K562 (cell line): ENCODE measurements around the gene SMG6. TPM values are rescaled to one million over a fixed set of nuclear protein-coding genes. Genes with fewer than 3 reads are reported as not detected.

Source experiments
- ARNT ChIP-seq, 2 experiments: fragments of 450-650 bp; IDR thresholded peaks; 2 replicates each; pipeline ENCODE4 v1.6.1; 2016; ENCODE audit warnings: mild to moderate bottlenecking in 1 of 2
- BRD4 ChIP-seq: fragments of 200-600 bp; sonication (generic); IDR thresholded peaks from 2 replicates; pipeline ENCODE4 v1.6.1; 2017; ENCODE audit warnings: inconsistent platforms
- ELF4 ChIP-seq: fragments of 450-650 bp; formaldehyde crosslinking; IDR thresholded peaks from 2 replicates; pipeline ENCODE4 v1.4.0; 2022; ENCODE audit warnings: missing genetic modification characterization
- ETS2 ChIP-seq: IDR thresholded peaks from 2 replicates; pipeline ENCODE4 v1.6.1; 2016; ENCODE audit warnings: borderline replicate concordance, missing genetic modification characterization, mild to moderate bottlenecking, moderate library complexity, missing compliant biosample characterization; ENCODE audit not compliant: poor library complexity, severe bottlenecking
- EZH2 ChIP-seq: IDR thresholded peaks from 2 replicates; pipeline ENCODE4 v1.6.1; 2012; ENCODE audit warnings: low read depth, mild to moderate bottlenecking, inconsistent platforms, low read length, borderline replicate concordance
- FOXM1 ChIP-seq, 2 experiments: fragments of 450-650 bp in 1 of 2; sonication (generic) in 1 of 2; formaldehyde crosslinking in 1 of 2; IDR thresholded peaks; 2 replicates each; pipeline versions ENCODE4 v1.6.1 to v1.9.0; 2017 to 2022; ENCODE audit warnings: low read depth in 2 of 2, mild to moderate bottlenecking in 2 of 2, missing genetic modification reagents in 1 of 2, moderate library complexity in 1 of 2
- GTF2E2 ChIP-seq: fragments of 200-800 bp; sonication (Bioruptor generic); IDR thresholded peaks from 2 replicates; pipeline ENCODE4 v1.6.1; 2016; ENCODE audit warnings: missing genetic modification characterization, missing compliant biosample characterization
- HINFP ChIP-seq: fragments of 450-650 bp; conservative IDR thresholded peaks from 2 replicates; pipeline ENCODE4 v1.6.1; 2016; ENCODE audit warnings: missing genetic modification characterization, low read depth, mild to moderate bottlenecking, control low read depth, missing compliant biosample characterization
- NEUROD1 ChIP-seq: fragments of 150-350 bp; IDR thresholded peaks from 2 replicates; pipeline ENCODE4 v1.6.1; 2014; ENCODE audit warnings: borderline replicate concordance, low read length, low read depth; ENCODE audit not compliant: partially characterized antibody
- NKRF ChIP-seq: fragments of 450-650 bp; IDR thresholded peaks from 2 replicates; pipeline ENCODE4 v1.6.1; 2016; ENCODE audit warnings: borderline replicate concordance
- OTX1 ChIP-seq: fragments of 450-650 bp; formaldehyde crosslinking; IDR thresholded peaks from 2 replicates; pipeline ENCODE4 v1.4.0; 2022; ENCODE audit warnings: mild to moderate bottlenecking
- PHF20 ChIP-seq: fragments of 450-650 bp; IDR thresholded peaks from 2 replicates; pipeline ENCODE4 v1.6.1; 2018; ENCODE audit not compliant: partially characterized antibody
- ZNF197 ChIP-seq: fragments of 200-800 bp; sonication (Bioruptor generic); IDR thresholded peaks from 2 replicates; pipeline ENCODE4 v1.6.1; 2016; ENCODE audit warnings: low read depth, missing genetic modification characterization, missing compliant biosample characterization
- ZNF408 ChIP-seq: fragments of 250-450 bp; sonication (Bioruptor Pico); IDR thresholded peaks from 2 replicates; pipeline ENCODE4 v1.4.0; 2020; ENCODE audit warnings: low read depth, mild to moderate bottlenecking, moderate library complexity
- ZNF551 ChIP-seq: fragments of 250-450 bp; sonication (Bioruptor Pico); IDR thresholded peaks from 2 replicates; pipeline ENCODE4 v1.5.0; 2021; ENCODE audit warnings: mild to moderate bottlenecking, moderate library complexity
- ZNF644 ChIP-seq: fragments of 200-800 bp; sonication (Bioruptor generic); IDR thresholded peaks from 2 replicates; pipeline ENCODE4 v1.6.1; 2016; ENCODE audit warnings: low read depth, missing genetic modification characterization, missing compliant biosample characterization
- polyA plus RNA-seq, 8 experiments: library from polyadenylated mRNA; depleted of rRNA in 4 of 8; stranded (reverse) in 5 of 8; unstranded in 3 of 8; fragments of >200 nt; fragmentation: Nextera tagmentation in 2 of 8; fragmentation: Illumina TruSeq in 1 of 8; extraction: Ambion mirVana in 2 of 8; extraction: Trizol in 1 of 8; gene quantifications; 2 replicates each; pipeline versions ENCODE4 v1.2.1 to v1.2.3, GENCODE V29; 2011 to 2014; ENCODE audit warnings: inconsistent platforms in 1 of 8, missing spikeins in 1 of 8
- total RNA-seq, 7 experiments: library from RNA; depleted of rRNA in 6 of 7; stranded (reverse); fragments of >200 nt in 6 of 7; fragmentation: Illumina TruSeq in 2 of 7; extraction: Trizol in 2 of 7; gene quantifications; 2 replicates each; pipeline versions ENCODE4 v1.2.1 to v1.2.3, GENCODE V29; 2011 to 2021; ENCODE audit warnings: low replicate concordance in 1 of 7
- TF ChIP-seq, protein P1 (sequence below): fragments of 450-650 bp; IDR thresholded peaks from 2 replicates; pipeline ENCODE4 v1.6.1; 2014; ENCODE audit warnings: low read depth, mild to moderate bottlenecking, moderate library complexity, borderline replicate concordance
- TF ChIP-seq, protein P2 (sequence below): sonication (generic); formaldehyde crosslinking; IDR thresholded peaks from 2 replicates; pipeline ENCODE4 v1.8.0; 2022; ENCODE audit warnings: mild to moderate bottlenecking, missing genetic modification reagents
- TF ChIP-seq, protein P3 (sequence below): fragments of 250-450 bp; sonication (Bioruptor Pico); IDR thresholded peaks from 2 replicates; pipeline ENCODE4 v1.8.0; 2021; ENCODE audit warnings: mild to moderate bottlenecking, moderate library complexity

The SMG6 gene
- total and polyA plus RNA-seq, 9 of the 15 experiments (the other 6 are each of a cell fraction or from before 2014, with no cell fraction given), result 0.44 to 13.9 (median 6.0) TPM

DNA sequence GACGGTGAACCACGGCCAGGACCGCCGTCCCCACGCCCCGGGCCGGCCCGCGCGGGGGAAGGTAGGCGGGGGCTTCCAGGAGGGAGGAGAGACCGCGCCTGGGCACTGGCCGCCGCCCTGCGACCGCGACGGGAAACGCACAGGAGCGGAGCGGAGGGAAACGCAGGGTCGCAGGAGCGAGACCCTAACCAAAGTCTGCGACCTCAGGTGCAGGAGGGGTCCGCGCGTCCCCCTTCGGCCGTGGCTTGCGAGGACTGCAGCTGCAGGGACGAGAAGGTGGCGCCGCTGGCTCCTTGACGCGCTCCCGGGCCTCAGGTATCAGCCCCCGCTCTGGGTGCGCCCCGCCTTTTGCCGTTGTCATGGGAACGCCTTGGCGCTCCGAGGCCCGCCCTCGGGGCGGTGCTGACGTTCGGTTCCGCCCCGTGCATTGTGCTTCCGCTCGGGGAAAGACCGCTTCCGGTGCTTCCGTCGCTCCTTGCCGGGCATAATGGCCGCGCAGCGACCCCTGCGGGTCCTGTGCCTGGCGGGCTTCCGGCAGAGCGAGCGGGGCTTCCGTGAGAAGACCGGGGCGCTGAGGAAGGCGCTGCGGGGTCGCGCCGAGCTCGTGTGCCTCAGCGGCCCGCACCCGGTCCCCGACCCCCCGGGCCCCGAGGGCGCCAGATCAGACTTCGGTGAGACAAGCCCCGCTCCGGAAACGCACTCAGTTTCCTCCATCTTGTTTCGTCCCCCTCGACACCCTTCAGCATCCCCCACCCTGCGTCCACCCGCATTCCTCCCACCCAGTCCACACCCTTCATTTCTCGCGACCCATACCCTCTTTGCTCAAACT is 261.8 kb downstream of the SMG6 start, which contains the start of gene OVCA2 (continued):
- TF ChIP-seq HINFP (tag) (no peak), NEUROD1 (peak; percentile 67), ELF4 (peak; percentile 16; the same call in 1 of the 2 replicates), ZNF644 (tag) (no peak), EZH2 (no peak), ZNF408 (CRISPR knock-in tag) (no peak), ZNF197 (CRISPR knock-in tag) (0 out of 2 replicates have a peak, but pooled peaks have one; percentile 56), ETS2 (tag) (no peak), GTF2E2 (tag) (peak; percentile 74; the same call in 1 of the 2 replicates), NKRF (no peak), ARNT (IDR thresholded peaks at IDR 0.05) (no peak), BRD4 (no peak), FOXM1 (IDR thresholded peaks at IDR 0.05; ENCODE audit: low read depth) (no peak), FOXM1 (CRISPR knock-in tag; IDR thresholded peaks at IDR 0.05; ENCODE audit: low read depth) (no peak), OTX1 (CRISPR knock-in tag) (no peak), PHF20 (peak; percentile 51), ZNF551 (CRISPR knock-in tag) (no peak)
- TF ChIP-seq, protein P1, sequence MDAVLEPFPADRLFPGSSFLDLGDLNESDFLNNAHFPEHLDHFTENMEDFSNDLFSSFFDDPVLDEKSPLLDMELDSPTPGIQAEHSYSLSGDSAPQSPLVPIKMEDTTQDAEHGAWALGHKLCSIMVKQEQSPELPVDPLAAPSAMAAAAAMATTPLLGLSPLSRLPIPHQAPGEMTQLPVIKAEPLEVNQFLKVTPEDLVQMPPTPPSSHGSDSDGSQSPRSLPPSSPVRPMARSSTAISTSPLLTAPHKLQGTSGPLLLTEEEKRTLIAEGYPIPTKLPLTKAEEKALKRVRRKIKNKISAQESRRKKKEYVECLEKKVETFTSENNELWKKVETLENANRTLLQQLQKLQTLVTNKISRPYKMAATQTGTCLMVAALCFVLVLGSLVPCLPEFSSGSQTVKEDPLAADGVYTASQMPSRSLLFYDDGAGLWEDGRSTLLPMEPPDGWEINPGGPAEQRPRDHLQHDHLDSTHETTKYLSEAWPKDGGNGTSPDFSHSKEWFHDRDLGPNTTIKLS, result no peak
- TF ChIP-seq, protein P2, sequence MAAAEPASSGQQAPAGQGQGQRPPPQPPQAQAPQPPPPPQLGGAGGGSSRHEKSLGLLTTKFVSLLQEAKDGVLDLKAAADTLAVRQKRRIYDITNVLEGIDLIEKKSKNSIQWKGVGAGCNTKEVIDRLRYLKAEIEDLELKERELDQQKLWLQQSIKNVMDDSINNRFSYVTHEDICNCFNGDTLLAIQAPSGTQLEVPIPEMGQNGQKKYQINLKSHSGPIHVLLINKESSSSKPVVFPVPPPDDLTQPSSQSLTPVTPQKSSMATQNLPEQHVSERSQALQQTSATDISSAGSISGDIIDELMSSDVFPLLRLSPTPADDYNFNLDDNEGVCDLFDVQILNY (CRISPR knock-in tag), result no peak
- TF ChIP-seq, protein P3, sequence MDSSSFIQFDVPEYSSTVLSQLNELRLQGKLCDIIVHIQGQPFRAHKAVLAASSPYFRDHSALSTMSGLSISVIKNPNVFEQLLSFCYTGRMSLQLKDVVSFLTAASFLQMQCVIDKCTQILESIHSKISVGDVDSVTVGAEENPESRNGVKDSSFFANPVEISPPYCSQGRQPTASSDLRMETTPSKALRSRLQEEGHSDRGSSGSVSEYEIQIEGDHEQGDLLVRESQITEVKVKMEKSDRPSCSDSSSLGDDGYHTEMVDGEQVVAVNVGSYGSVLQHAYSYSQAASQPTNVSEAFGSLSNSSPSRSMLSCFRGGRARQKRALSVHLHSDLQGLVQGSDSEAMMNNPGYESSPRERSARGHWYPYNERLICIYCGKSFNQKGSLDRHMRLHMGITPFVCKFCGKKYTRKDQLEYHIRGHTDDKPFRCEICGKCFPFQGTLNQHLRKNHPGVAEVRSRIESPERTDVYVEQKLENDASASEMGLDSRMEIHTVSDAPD, result no peak
